ENCODE data around the gene OR4F6.

The OR4F6 gene

DNA sequence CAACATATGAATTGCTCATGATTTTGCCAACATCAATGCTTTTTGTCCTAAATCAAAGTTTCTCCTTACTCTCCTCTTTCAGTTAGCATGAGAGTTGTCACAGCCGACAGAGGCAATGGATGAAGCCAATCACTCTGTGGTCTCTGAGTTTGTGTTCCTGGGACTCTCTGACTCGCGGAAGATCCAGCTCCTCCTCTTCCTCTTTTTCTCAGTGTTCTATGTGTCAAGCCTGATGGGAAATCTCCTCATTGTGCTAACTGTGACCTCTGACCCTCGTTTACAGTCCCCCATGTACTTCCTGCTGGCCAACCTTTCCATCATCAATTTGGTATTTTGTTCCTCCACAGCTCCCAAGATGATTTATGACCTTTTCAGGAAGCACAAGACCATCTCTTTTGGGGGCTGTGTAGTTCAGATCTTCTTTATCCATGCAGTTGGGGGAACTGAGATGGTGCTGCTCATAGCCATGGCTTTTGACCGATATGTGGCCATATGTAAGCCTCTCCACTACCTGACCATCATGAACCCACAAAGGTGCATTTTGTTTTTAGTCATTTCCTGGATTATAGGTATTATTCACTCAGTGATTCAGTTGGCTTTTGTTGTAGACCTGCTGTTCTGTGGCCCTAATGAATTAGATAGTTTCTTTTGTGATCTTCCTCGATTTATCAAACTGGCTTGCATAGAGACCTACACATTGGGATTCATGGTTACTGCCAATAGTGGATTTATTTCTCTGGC is 2.5 kb downstream of the OR4F6 start:
- no peak for DNase-seq

GRCh38 chr15:101807345-101807945 is 4.1 kb downstream of the OR4F6 start:
- DNase-seq, result no peak

DNA sequence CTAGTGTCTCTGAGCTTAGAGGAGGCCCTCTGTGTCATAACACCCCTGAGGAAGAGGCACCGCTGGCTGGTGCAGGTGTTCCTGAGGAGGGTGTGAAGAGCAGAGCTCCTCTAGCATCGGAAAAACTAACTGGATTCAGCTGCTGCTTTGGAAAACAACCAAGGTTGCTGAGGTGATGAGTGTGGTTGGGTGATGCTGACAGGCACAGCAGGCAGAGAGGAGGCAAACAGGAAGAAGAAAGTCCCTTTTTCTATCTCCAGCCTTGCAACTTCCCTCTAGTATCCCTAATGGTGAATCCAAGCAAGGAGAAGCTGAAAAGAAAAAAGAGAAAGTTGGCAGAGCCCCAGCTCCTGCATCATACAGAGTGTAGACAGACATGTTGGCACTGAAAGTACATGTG is 4.9 kb downstream of the OR4F6 start:
- DNase-seq, result no peak

DNA sequence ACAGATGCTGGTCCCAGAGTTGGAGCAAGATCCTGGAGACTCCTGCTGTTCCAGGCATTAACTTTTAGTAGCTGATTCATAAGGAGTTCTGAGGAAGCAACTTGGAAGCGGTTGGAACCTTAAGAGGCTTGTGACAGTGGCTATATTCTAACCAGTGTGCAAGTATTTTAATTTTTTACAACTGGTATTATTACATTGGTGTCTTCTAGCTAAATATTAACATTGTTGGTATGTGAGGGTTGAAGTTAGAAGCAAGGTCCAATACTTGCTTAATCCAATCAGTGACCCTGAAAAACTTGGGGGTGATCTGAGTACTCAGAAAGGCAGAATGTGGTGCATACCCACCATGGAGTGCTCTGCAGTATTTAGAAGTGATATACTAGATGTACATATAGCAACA is 7.1 kb downstream of the OR4F6 start:
- DNase-seq, result no peak

- no peak for DNase-seq
Observed at GRCh38 chr15:101810876-101811275, 7.6 kb downstream of the OR4F6 start.

GRCh38 chr15:101811902-101812301 is 8.6 kb downstream of the OR4F6 start, which contains the start of gene OR4F15:
Gene OR4F15 (plus strand): TSS chr15:101812202. CDS start chr15:101818187, 5,985 bp downstream.
- DNase-seq, result no peak

DNA sequence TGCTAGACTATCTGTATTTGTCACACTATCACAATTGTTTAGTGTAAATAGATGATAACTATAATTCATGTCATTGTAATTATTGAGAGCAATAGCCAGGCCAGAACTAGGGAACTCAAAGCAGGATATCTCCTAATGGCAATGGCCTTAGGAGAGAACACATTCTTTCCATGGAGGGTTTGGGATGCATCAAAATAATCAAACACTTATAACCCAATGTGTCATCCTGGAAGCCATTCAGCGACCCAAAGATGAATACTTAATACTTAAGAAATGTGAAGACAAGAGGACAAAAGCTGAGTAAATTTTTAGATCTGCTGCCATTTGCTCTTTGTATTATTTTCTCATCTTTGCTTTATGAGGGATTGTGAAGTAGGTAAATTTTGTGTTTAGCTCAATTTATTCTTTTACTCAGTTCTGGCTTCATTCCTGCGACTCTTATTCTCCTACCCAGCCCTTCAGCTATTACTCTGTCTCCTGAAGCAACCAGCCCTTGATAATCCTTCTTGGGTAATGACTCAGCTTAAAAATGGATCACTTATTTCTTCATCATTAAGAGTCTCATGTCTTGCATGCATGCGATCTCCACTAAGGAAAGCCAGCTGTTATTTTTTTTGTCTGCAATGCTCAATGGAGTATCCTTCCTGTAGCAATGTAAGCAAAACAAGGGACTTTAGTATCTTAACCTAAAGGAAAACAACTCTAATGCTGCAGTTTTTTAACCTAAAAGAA is 10.7 kb downstream of the OR4F6 start:
- DNase-seq, result no peak

- no peak for DNase-seq
Observed at GRCh38 chr15:101820781-101821180, 17.5 kb downstream of the OR4F6 start.

DNA sequence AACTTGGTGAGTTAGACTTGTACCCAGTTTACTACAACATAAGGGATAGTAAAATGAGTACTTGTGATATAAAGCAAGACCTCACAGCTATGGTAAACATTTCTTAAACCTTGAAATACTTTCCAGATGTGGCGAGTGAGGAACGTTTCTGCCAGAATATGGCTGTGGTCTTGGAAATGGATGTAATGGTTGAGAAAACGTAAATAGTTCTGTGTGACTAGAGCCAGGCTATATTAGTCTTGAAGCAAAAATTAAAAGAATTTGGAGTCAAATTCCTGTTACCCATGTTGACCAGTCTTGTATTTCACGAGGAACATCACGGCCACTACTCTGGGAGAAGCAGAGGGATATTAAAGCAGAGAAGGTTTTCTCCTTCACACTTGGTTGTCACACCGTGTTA is 23.9 kb downstream of the OR4F6 start:
- no peak for DNase-seq

GRCh38 chr15:101828774-101829173 is 25.5 kb downstream of the OR4F6 start:
- no peak for DNase-seq

- no peak for DNase-seq
Observed at GRCh38 chr15:101841656-101842055, 38.3 kb downstream of the OR4F6 start.

DNA sequence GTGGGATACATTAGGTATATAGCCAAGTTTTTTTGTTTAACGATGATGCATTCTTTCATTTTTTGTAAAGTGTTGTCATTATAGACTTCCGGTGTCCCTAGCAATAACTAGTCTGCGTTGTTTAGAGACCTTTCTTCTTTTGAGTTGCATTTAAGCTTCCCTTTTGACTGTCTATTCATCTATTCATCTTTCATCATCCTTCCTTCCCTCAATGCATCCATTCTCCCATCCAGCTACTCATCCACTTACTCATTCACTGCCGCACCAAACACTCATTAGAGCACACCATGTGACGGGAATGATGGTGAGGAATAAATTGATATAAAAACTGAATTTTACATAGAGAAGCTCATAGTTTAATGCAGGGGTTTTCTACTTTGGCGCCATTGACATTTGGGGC is 41.6 kb downstream of the OR4F6 start:
- no peak for DNase-seq

- DNase-seq, result no peak
Observed at GRCh38 chr15:101852356-101852755, 49.0 kb downstream of the OR4F6 start.

Data from activated gamma-delta T cell (primary cell).